Thyroid gland (tissue), 4 donors: ENCODE data around the gene ERF. TPM values are rescaled to one million over a fixed set of nuclear protein-coding genes. Genes with fewer than 3 reads are reported as not detected.

Experiments used
- DNase-seq, 2 donors: peaks; one replicate each; pipeline ENCODE4 v3.0.0-alpha.2; 2019
- H3K27ac ChIP-seq, 3 donors: fragments of 200-600 bp; sonication (generic); 1 replicate in 2 of 3; 2 replicates in 1 of 3; pipeline ENCODE4 v1.5.1; 2016 to 2019; ENCODE audit warnings: mild to moderate bottlenecking in 1 of 3, moderate library complexity in 1 of 3
- H3K27me3 ChIP-seq: fragments of 200-600 bp; sonication (generic); one replicate; pipeline ENCODE4 v1.5.1; 2019
- H3K36me3 ChIP-seq, 2 donors: fragments of 200-600 bp; sonication (generic); one replicate each; pipeline ENCODE4 v1.5.1; 2016 to 2019
- H3K4me1 ChIP-seq, 2 donors: fragments of 200-600 bp; sonication (generic); one replicate each; pipeline ENCODE4 v1.5.1; 2017 to 2019
- H3K4me3 ChIP-seq, 3 donors: fragments of 200-600 bp; sonication (generic); replicated peaks in 1 of 3; 1 replicate in 2 of 3; 2 replicates in 1 of 3; pipeline ENCODE4 v1.5.1; 2016; ENCODE audit warnings: mild to moderate bottlenecking in 1 of 3
- H3K9me3 ChIP-seq: fragments of 200-600 bp; sonication (generic); one replicate; pipeline ENCODE4 v1.5.1; 2017
- CTCF ChIP-seq, 6 experiments: fragments of 200-600 bp in 3 of 6; fragments of 450-650 bp in 3 of 6; sonication (generic) in 3 of 6; IDR thresholded peaks; one replicate each; pipeline ENCODE4 v1.5.1; 2016 to 2019; ENCODE audit warnings: antibody characterized with exemption in 6 of 6, mild to moderate bottlenecking in 2 of 6, inconsistent platforms in 1 of 6, moderate library complexity in 1 of 6
- POLR2A ChIP-seq, 2 donors: fragments of 450-650 bp; IDR thresholded peaks; one replicate each; pipeline ENCODE4 v1.6.1; 2017; ENCODE audit warnings: antibody characterized with exemption in 2 of 2, mild to moderate bottlenecking in 2 of 2, moderate library complexity in 1 of 2
- WGBS, 2 donors: methylation state at CpG; one replicate each; pipeline ENCODE4 v1.1.5; 2017; 5-methylcytosine and 5-hydroxymethylcytosine counted together
- intact Hi-C: fragments of 100-400 bp; cut with DNase I; formaldehyde crosslinking; loops from one replicate; pipeline ENCODE4 v1.15.1; 2023
- total RNA-seq, 4 donors: library from RNA; depleted of rRNA; stranded (reverse); fragments of >200 nt; gene quantifications; one replicate each; pipeline ENCODE4 v1.2.3, GENCODE V29; 2016

Gene ERF
- total RNA-seq, 4 donors from 2014 or later = 27.5 to 50.2 (median 39.2) TPM

GRCh38 chr19:42254089-42254849, 659 bp downstream of the ERF start:
- WGBS, 2 donors = 0 to 1% methylated on average over 14 to 25 of the region's 70 CpGs
- peak; percentile 82 for DNase-seq
- peaks cover 26 to 55% of the 10 kb centered on the region in 2 donors for H3K4me1 ChIP-seq
- peak in 1 of 2 donors; percentile 14 for TF ChIP-seq POLR2A (IDR thresholded peaks at IDR 0.05)
- TF ChIP-seq CTCF (IDR thresholded peaks at IDR 0.05) = peak in 1 of 6 experiments; percentile 6
- peak overlapping the region; percentile 82 to 93 (median 91) for H3K4me3 ChIP-seq
- peak overlapping the region; percentile 94 to 97 (median 97) for H3K27ac ChIP-seq
- H3K36me3 ChIP-seq = peaks cover 0 to 8% of the 10 kb centered on the region in 2 donors
- intact Hi-C loops = no loop called here
- no peaks in the 10 kb centered on the region for H3K9me3 ChIP-seq
- no peaks in the 10 kb centered on the region for H3K27me3 ChIP-seq

- Histone ChIP-seq H3K4me3 (peak overlapping the region; percentile 82 to 93 (median 91)), H3K9me3 (no peaks in the 10 kb centered on the region), H3K4me1 (peaks cover 26 to 57% of the 10 kb centered on the region in 2 donors), H3K27ac (peak overlapping the region; percentile 94 to 97 (median 97)), H3K27me3 (no peaks in the 10 kb centered on the region), H3K36me3 (peaks cover 0 to 10% of the 10 kb centered on the region in 2 donors)
- 1% methylated on average over 19 to 21 of the region's 71 CpGs for WGBS, 2 donors
- TF ChIP-seq CTCF (IDR thresholded peaks at IDR 0.05) (no peak), POLR2A (IDR thresholded peaks at IDR 0.05) (peak in 1 of 2 donors; percentile 33)
- DNase-seq = peak; percentile 66 to 68
- intact Hi-C loops = no loop called here
Observed at GRCh38 chr19:42253245-42254088, 1.5 kb downstream of the ERF start.

GRCh38 chr19:42252365-42253244, 2.3 kb downstream of the ERF start:
- peak; percentile 64 to 79 for DNase-seq
- Histone ChIP-seq H3K4me3 (peak overlapping the region; percentile 62 to 93 (median 91)), H3K27me3 (no peaks in the 10 kb centered on the region), H3K9me3 (no peaks in the 10 kb centered on the region), H3K4me1 (peaks cover 26 to 57% of the 10 kb centered on the region in 2 donors), H3K27ac (peak overlapping the region; percentile 94 to 97 (median 97)), H3K36me3 (peaks cover 0 to 12% of the 10 kb centered on the region in 2 donors)
- intact Hi-C loops = no loop called here
- WGBS, 2 donors = 3 to 6% methylated on average over 27 of the region's 27 CpGs
- TF ChIP-seq CTCF (IDR thresholded peaks at IDR 0.05) (no peak), POLR2A (IDR thresholded peaks at IDR 0.05) (peak in 1 of 2 donors; percentile 25)

GRCh38 chr19:42251572-42252358, 3.2 kb downstream of the ERF start:
- Histone ChIP-seq H3K27ac (peak overlapping the region; percentile 94 to 97 (median 97)), H3K4me3 (no peak overlapping the region), H3K27me3 (no peaks in the 10 kb centered on the region), H3K4me1 (peaks cover 26 to 57% of the 10 kb centered on the region in 2 donors), H3K36me3 (peaks cover 0 to 12% of the 10 kb centered on the region in 2 donors), H3K9me3 (no peaks in the 10 kb centered on the region)
- TF ChIP-seq POLR2A (IDR thresholded peaks at IDR 0.05) (no peak), CTCF (IDR thresholded peaks at IDR 0.05) (no peak)
- no peak for DNase-seq
- intact Hi-C loops = no loop called here
- WGBS, 2 donors = 77 to 80% methylated on average over 4 of the region's 4 CpGs
